K562 (cell line): ENCODE measurements around the gene GP1BA. TPM values are rescaled to one million over a fixed set of nuclear protein-coding genes. Genes with fewer than 3 reads are reported as not detected.

ENCODE experiments used
- ATAC-seq: fragments of 200-7000 bp; cut with Tn5 transposase; 3 replicates; pipeline ENCODE4 v1.9.1; 2020; ENCODE audit warnings: moderate library complexity
- BruUV-seq: library from RNA; stranded (reverse); fragments of 400-500 nt; replicated peaks from 2 replicates; lab custom pipeline; 2021; lab: Mats Ljungman, UMichigan
- CTCF ChIA-PET: fragments of 300-600 bp; formaldehyde crosslinking; extraction: SDS; loops from one replicate; lab custom pipeline; 2021; ENCODE audit warnings: low intra/inter-chr PET ratio; lab: Yijun Ruan, JAX
- POLR2A ChIA-PET: fragments of 300-600, 350-650 bp; sonication (Branson Sonifier 250); formaldehyde crosslinking; extraction: SDS; loops from one replicate; lab custom pipeline; 2021; ENCODE audit warnings: antibody characterized with exemption, inconsistent platforms; lab: Yijun Ruan, JAX
- DNase-seq, 4 experiments: peaks; one replicate each; pipeline versions ENCODE4 v3.0.0 to v3.0.0-alpha.2; 2011 to 2018; ENCODE audit warnings: low spot score in 3 of 4, mixed read lengths in 3 of 4; ENCODE audit errors: extremely low read depth in 1 of 4
- FAIRE-seq: peaks from 2 replicates; lab custom pipeline; 2011; peaks lifted over from hg19 to GRCh38; lab: Jason Lieb, UNC
- H2AFZ ChIP-seq: 2 replicates; pipeline ENCODE4 v1.6.0; 2011; ENCODE audit warnings: low read depth, low read length, control low read depth, inconsistent platforms
- H3K27ac ChIP-seq: fragments of 200-600 bp; 3 replicates; pipeline ENCODE4 v1.8.0; 2011; ENCODE audit warnings: low read depth, mild to moderate bottlenecking, control low read depth, inconsistent platforms, low read length, moderate library complexity, mixed read lengths; ENCODE audit errors: extremely low read depth
- H3K27me3 ChIP-seq, 2 experiments: fragments of 300-600 bp in 1 of 2; 2 replicates in 1 of 2; 3 replicates in 1 of 2; pipeline versions ENCODE4 v1.6.0 to v1.8.0; 2011; ENCODE audit warnings: inconsistent platforms in 2 of 2, low read length in 2 of 2, mild to moderate bottlenecking in 1 of 2, mixed read lengths in 1 of 2, moderate library complexity in 1 of 2; ENCODE audit not compliant: control insufficient read depth in 2 of 2, insufficient read depth in 2 of 2
- H3K36me3 ChIP-seq: fragments of 300-600 bp; 3 replicates; pipeline ENCODE4 v1.8.0; 2011; ENCODE audit warnings: mild to moderate bottlenecking, low read length, inconsistent platforms; ENCODE audit not compliant: control insufficient read depth, insufficient read depth
- H3K4me1 ChIP-seq, 2 experiments: fragments of 200-600 bp in 1 of 2; replicated peaks in 1 of 2; 2 replicates in 1 of 2; 3 replicates in 1 of 2; pipeline versions ENCODE4 v1.5.1 to v1.8.0; 2011; ENCODE audit warnings: inconsistent platforms in 2 of 2, low read length in 2 of 2, mild to moderate bottlenecking in 1 of 2, mixed read lengths in 1 of 2, moderate library complexity in 1 of 2; ENCODE audit not compliant: control insufficient read depth in 2 of 2, insufficient read depth in 2 of 2
- H3K4me2 ChIP-seq: 2 replicates; pipeline ENCODE4 v1.6.1; 2011; ENCODE audit warnings: low read length, control low read depth, inconsistent platforms, mixed read lengths; ENCODE audit not compliant: insufficient read depth
- H3K4me3 ChIP-seq: fragments of 200-600 bp; sonication (generic), shearing (Covaris generic); 2 replicates; pipeline ENCODE4 v1.5.1; 2016; ENCODE audit warnings: control low read depth, inconsistent platforms
- H3K79me2 ChIP-seq: fragments of 200-600 bp; 3 replicates; pipeline ENCODE4 v1.8.0; 2011; ENCODE audit warnings: low read length, inconsistent platforms; ENCODE audit not compliant: control insufficient read depth, insufficient read depth
- H3K9ac ChIP-seq, 2 experiments: 2 replicates each; pipeline versions ENCODE4 v1.6.0 to v1.6.1; 2011; ENCODE audit warnings: low read depth in 2 of 2, low read length in 2 of 2, control low read depth in 1 of 2, inconsistent platforms in 1 of 2, mild to moderate bottlenecking in 1 of 2, mixed read lengths in 1 of 2; ENCODE audit not compliant: insufficient read depth in 1 of 2
- H3K9me1 ChIP-seq: one replicate; pipeline ENCODE4 v1.6.0; 2011; ENCODE audit warnings: inconsistent platforms, mild to moderate bottlenecking, low read length, moderate library complexity; ENCODE audit not compliant: control insufficient read depth, insufficient read depth
- H3K9me3 ChIP-seq: replicated peaks from 2 replicates; pipeline ENCODE4 v1.5.1; 2011; ENCODE audit warnings: low read depth, low read length, inconsistent platforms; ENCODE audit not compliant: control insufficient read depth, insufficient read depth
- H4K20me1 ChIP-seq: replicated peaks from 2 replicates; pipeline ENCODE4 v1.6.1; 2011; ENCODE audit warnings: low read length, inconsistent platforms, mixed read lengths; ENCODE audit not compliant: control insufficient read depth, insufficient read depth
- BCOR ChIP-seq: fragments of 450-650 bp; IDR thresholded peaks from 2 replicates; pipeline ENCODE4 v1.6.1; 2016
- DACH1 ChIP-seq: fragments of 450-650 bp; IDR thresholded peaks from 2 replicates; pipeline ENCODE4 v1.6.1; 2018; ENCODE audit not compliant: partially characterized antibody
- MYBL2 ChIP-seq, 2 experiments: fragments of 450-650 bp in 1 of 2; sonication (generic) in 1 of 2; formaldehyde crosslinking in 1 of 2; IDR thresholded peaks; 2 replicates each; pipeline versions ENCODE4 v1.6.1 to v1.8.1; 2017 to 2022; ENCODE audit warnings: borderline replicate concordance in 1 of 2, inconsistent platforms in 1 of 2, low read depth in 1 of 2, mild to moderate bottlenecking in 1 of 2, missing genetic modification reagents in 1 of 2, moderate library complexity in 1 of 2
- POLR2G ChIP-seq: fragments of 200-400 bp; formaldehyde crosslinking; IDR thresholded peaks from 2 replicates; pipeline ENCODE4 v1.6.1; 2017; ENCODE audit warnings: low read depth, mild to moderate bottlenecking, antibody characterized with exemption, low read length, moderate library complexity
- RBM17 ChIP-seq: fragments of 200-400 bp; formaldehyde crosslinking; IDR thresholded peaks from 2 replicates; pipeline ENCODE4 v1.6.1; 2017; ENCODE audit warnings: low read depth, mild to moderate bottlenecking, low read length, borderline replicate concordance
- SIRT6 ChIP-seq: IDR thresholded peaks from one replicate; pipeline ENCODE4 v1.6.1; 2012; ENCODE audit warnings: low read depth, mild to moderate bottlenecking, control low read depth, inconsistent platforms, low read length, moderate library complexity
- STAT5B ChIP-seq: fragments of 250-450 bp; sonication (Bioruptor Pico); IDR thresholded peaks from 2 replicates; pipeline ENCODE4 v1.8.0; 2021; ENCODE audit warnings: mild to moderate bottlenecking, inconsistent platforms
- ZBTB7A ChIP-seq: IDR thresholded peaks from 2 replicates; pipeline ENCODE4 v1.6.1; 2011; ENCODE audit warnings: low read depth, mild to moderate bottlenecking, low read length, moderate library complexity, borderline replicate concordance; ENCODE audit not compliant: control insufficient read depth
- ZNF253 ChIP-seq: fragments of 250-450 bp; sonication (Bioruptor Pico); conservative IDR thresholded peaks from 2 replicates; pipeline ENCODE4 v1.6.1; 2021; ENCODE audit warnings: mild to moderate bottlenecking
- WGBS: fragments of 100-300 bp; shearing (Covaris generic); methylation state at CpG from one replicate; pipeline ENCODE4 v1.1.6; 2016; ENCODE audit warnings: low coverage, mixed read lengths; ENCODE audit not compliant: insufficient coverage; ENCODE audit errors: missing lambda C conversion rate; 5-methylcytosine and 5-hydroxymethylcytosine counted together
- in situ Hi-C: fragments of 300-500 bp; cut with MboI; formaldehyde crosslinking; loops from 4 replicates; pipeline ENCODE4 v1.15.0; 2018; ENCODE audit warnings: inconsistent platforms, mixed read lengths
- intact Hi-C: fragments of 100-400 bp; cut with micrococcal nuclease; formaldehyde crosslinking; loops from 2 replicates; pipeline ENCODE4 v1.14.2; 2022
- polyA plus RNA-seq, 8 experiments: library from polyadenylated mRNA; depleted of rRNA in 4 of 8; stranded (reverse) in 5 of 8; unstranded in 3 of 8; fragments of >200 nt; fragmentation: Nextera tagmentation in 2 of 8; fragmentation: Illumina TruSeq in 1 of 8; extraction: Ambion mirVana in 2 of 8; extraction: Trizol in 1 of 8; gene quantifications; 2 replicates each; pipeline versions ENCODE4 v1.2.1 to v1.2.3, GENCODE V29; 2011 to 2014; ENCODE audit warnings: inconsistent platforms in 1 of 8, missing spikeins in 1 of 8
- total RNA-seq, 7 experiments: library from RNA; depleted of rRNA in 6 of 7; stranded (reverse); fragments of >200 nt in 6 of 7; fragmentation: Illumina TruSeq in 2 of 7; extraction: Trizol in 2 of 7; gene quantifications; 2 replicates each; pipeline versions ENCODE4 v1.2.1 to v1.2.3, GENCODE V29; 2011 to 2021; ENCODE audit warnings: low replicate concordance in 1 of 7
- TF ChIP-seq, protein P1 (sequence below): fragments of 450-650 bp; formaldehyde crosslinking; IDR thresholded peaks from 2 replicates; pipeline ENCODE4 v1.4.0; 2020; ENCODE audit warnings: mild to moderate bottlenecking, moderate library complexity
- TF ChIP-seq, protein P2 (sequence below): sonication (generic); formaldehyde crosslinking; IDR thresholded peaks from 2 replicates; pipeline ENCODE4 v1.8.0; 2022; ENCODE audit warnings: mild to moderate bottlenecking, low read depth, missing genetic modification reagents

Gene GP1BA
- total and polyA plus RNA-seq, 9 of the 15 experiments (the other 6 are each of a cell fraction or from before 2014, with no cell fraction given) = 0.01 TPM; not detected in 8

DNA sequence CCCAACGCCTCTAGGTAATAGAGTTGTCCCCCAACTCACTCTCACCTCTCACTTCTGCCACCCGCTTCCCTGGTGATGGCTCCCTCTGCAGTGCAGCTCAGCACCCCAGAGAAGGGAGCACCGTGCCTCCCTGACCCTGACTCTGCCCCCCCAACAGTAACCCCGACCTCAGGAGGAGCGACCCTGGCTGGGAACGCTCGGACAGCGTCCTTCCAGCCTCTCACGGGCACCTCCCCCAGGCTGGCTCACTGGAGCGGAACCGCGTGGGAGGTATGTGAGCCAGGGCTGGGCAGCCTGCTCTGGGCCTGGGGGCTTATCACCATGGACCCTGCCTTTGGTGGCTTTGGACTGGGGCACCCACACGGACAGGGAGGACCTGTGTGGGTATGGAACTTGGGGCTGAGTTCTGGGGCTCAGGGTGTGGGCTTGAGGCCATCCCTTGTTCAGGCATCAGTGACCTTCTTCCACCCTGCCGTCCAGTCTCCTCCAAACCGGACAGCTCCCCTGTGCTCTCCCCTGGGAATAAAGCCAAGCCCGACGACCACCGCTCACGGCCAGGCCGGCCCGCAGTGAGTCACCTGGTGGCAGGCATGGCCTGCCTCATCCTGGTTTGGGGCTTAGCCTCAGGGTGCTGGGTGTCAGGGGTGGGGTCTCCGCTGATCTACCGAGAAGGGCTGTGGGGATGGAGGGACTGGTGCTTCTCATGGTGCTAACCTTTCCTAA, 39.4 kb upstream of the GP1BA start:
- BruUV-seq = no TSS peak
- ATAC-seq (no peak), FAIRE-seq (no peak), DNase-seq (no peak)
- Histone ChIP-seq H3K27me3 (no peaks in the 10 kb centered on the region), H3K27ac (no peak overlapping the region), H4K20me1 (0 out of 2 replicates have a peak, but pooled peaks cover 3% of the 10 kb centered on the region), H2AFZ (no peak overlapping the region), H3K79me2 (no peaks in the 10 kb centered on the region), H3K9me3 (no peaks in the 10 kb centered on the region), H3K36me3 (peaks cover 74% of the 10 kb centered on the region; the same call in 2 of the 3 replicates), H3K9me1 (no peaks in the 10 kb centered on the region), H3K4me2 (no peak overlapping the region), H3K4me3 (no peak overlapping the region), H3K4me1 (peaks cover 0 to 18% of the 10 kb centered on the region in 2 experiments; a peak in 2 of 5 replicates), H3K9ac (peak overlapping the region in 1 of 2 experiments; percentile 22; a peak in 1 of 4 replicates)
- intact Hi-C loops = no loop called here
- no peak for TF ChIP-seq ZNF253 (CRISPR knock-in tag)
- TF ChIP-seq STAT5B (CRISPR knock-in tag) = no peak
- peak; percentile 51; the same call in 1 of the 2 replicates for TF ChIP-seq POLR2G
- ChIA-PET POLR2A (no interaction called here), CTCF (no interaction called here)
- in situ Hi-C loops = no loop called here
- 80% methylated on average over 6 of the region's 23 CpGs for WGBS

DNA sequence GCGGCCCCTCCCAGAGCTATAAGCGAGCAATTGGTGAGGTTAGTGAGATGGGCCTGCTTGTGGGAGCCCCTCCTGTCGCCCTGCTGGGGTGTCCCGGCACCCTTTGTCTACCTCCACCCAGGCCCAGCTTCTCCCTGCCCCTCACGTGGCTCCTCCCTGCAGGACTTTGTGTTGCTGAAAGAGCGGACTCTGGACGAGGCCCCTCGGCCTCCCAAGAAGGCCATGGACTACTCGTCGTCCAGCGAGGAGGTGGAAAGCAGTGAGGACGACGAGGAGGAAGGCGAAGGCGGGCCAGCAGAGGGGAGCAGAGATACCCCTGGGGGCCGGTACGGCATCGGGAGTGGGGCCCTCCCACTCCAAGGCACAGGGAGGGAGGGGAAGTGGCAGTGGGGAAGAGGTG, 38.8 kb upstream of the GP1BA start:
- in situ Hi-C loops = no loop called here
- CTCF ChIA-PET = no interaction called here
- TF ChIP-seq, protein P1, sequence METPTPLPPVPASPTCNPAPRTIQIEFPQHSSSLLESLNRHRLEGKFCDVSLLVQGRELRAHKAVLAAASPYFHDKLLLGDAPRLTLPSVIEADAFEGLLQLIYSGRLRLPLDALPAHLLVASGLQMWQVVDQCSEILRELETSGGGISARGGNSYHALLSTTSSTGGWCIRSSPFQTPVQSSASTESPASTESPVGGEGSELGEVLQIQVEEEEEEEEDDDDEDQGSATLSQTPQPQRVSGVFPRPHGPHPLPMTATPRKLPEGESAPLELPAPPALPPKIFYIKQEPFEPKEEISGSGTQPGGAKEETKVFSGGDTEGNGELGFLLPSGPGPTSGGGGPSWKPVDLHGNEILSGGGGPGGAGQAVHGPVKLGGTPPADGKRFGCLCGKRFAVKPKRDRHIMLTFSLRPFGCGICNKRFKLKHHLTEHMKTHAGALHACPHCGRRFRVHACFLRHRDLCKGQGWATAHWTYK (CRISPR knock-in tag) = no peak
- no peak for TF ChIP-seq ZBTB7A
- no peak for TF ChIP-seq DACH1
- no peak for TF ChIP-seq MYBL2 (IDR thresholded peaks at IDR 0.05; ENCODE audit: low read depth)
- TF ChIP-seq MYBL2 (CRISPR knock-in tag; IDR thresholded peaks at IDR 0.05; ENCODE audit: borderline replicate concordance) = no peak
- no peak for TF ChIP-seq SIRT6
- TF ChIP-seq, protein P2, sequence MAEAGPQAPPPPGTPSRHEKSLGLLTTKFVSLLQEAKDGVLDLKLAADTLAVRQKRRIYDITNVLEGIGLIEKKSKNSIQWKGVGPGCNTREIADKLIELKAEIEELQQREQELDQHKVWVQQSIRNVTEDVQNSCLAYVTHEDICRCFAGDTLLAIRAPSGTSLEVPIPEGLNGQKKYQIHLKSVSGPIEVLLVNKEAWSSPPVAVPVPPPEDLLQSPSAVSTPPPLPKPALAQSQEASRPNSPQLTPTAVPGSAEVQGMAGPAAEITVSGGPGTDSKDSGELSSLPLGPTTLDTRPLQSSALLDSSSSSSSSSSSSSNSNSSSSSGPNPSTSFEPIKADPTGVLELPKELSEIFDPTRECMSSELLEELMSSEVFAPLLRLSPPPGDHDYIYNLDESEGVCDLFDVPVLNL = no peak
- TF ChIP-seq BCOR = no peak
- no peak for TF ChIP-seq RBM17

More for the DNA sequence above, 38.8 kb upstream of the GP1BA start:
- Histone ChIP-seq H3K36me3 (peaks cover 74% of the 10 kb centered on the region; the same call in 2 of the 3 replicates), H3K4me1 (peaks cover 0 to 18% of the 10 kb centered on the region in 2 experiments; a peak in 2 of 5 replicates), H3K9ac (no peak overlapping the region; a peak in 1 of 4 replicates), H4K20me1 (0 out of 2 replicates have a peak, but pooled peaks cover 3% of the 10 kb centered on the region), H3K4me2 (no peak overlapping the region), H3K27me3 (no peaks in the 10 kb centered on the region), H3K9me3 (no peaks in the 10 kb centered on the region), H3K9me1 (no peaks in the 10 kb centered on the region), H3K4me3 (no peak overlapping the region), H3K79me2 (no peaks in the 10 kb centered on the region), H2AFZ (no peak overlapping the region), H3K27ac (no peak overlapping the region)
- intact Hi-C loops = no loop called here
- no peak for ATAC-seq
- DNase-seq = no peak
- no peak for FAIRE-seq
- POLR2A ChIA-PET = no interaction called here
- WGBS = 76% methylated on average over 6 of the region's 18 CpGs
- no TSS peak for BruUV-seq
